ENCODE measurements around the gene CCND2.

- TF ChIP-seq CTCF (IDR thresholded peaks at IDR 0.05) = no peak
- peak; percentile 84 for TF ChIP-seq POLR2A (IDR thresholded peaks at IDR 0.05)
These were observed at the start of gene CCND2 for GRCh38 chr12:4273652-4274395.

Measured in breast epithelium (tissue), 3 donors.